Stomach (tissue), 4 donors: ENCODE measurements around the gene GJA1.

Experiments used
- EP300 ChIP-seq: sonication (generic); formaldehyde crosslinking; IDR thresholded peaks from one replicate; pipeline ENCODE4 v1.6.1; 2017; ENCODE audit warnings: antibody characterized with exemption
- POLR2AphosphoS5 ChIP-seq, 3 donors: sonication (generic); formaldehyde crosslinking; IDR thresholded peaks; one replicate each; pipeline ENCODE4 v1.6.1; 2016; ENCODE audit warnings: antibody characterized with exemption in 3 of 3

DNA sequence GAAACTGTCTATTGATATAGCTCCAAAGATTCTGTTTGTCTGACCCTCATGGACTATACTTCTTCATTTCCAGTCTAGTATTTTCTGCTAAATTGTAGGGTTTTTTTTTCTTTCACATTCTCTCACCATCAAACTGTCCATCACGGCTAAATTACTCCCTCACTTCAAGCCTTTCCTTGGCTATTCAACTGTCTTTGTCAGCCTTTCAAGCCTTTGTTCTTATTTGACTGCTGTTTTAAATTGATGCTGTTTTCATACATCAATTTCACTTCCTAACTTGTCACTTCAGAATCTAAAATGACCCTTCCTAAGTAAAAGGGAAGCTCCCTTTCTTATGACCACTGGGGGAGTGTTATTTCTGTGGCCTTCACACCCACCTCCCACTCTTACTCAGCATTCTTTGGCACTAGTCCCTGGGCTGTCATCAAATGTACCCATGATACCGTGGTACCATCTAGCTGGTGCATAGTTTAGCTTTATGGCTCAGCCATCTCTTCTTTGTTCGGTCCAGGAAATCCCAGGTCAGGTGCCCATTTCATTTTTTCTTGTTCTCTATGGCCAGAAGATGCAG is 8.6 kb downstream of the GJA1 start:
- no peak for TF ChIP-seq EP300
- TF ChIP-seq POLR2AphosphoS5 (IDR thresholded peaks at IDR 0.05): no peak
